Medulla oblongata (tissue), 1 donor: ENCODE data around the gene P3H4.

ENCODE experiments used
- DNase-seq: peaks from one replicate; pipeline ENCODE4 v3.0.0-alpha.2; 2015; ENCODE audit errors: extremely low spot score

P3H4 gene

GRCh38 chr17:41769985-41770384 is 41.8 kb downstream of the P3H4 start:
- no peak for DNase-seq

DNA sequence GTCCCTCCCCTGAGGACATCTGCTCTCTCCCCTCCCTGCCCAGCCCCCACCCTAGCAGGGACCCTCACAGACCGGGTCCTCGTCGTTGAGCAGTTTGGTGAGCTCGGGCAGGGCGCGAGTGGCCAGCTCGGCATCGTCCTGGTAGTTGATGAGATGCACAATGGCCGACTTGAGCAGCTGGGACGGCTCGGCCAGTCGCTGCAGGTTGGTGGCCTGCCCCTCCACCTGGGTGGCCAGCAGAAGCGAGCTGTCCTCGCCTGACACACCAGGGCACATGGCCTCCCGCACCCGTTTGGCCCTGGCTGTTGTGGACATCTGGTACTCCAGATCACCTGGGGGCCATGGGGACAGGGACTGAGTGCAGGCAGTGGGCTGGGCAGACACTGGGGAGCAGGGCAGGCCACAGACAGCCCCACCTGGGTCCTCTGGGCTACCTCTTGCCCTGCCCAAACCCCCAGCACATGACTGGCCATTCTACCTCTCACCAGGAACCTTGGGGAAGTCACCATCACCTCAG is 42.3 kb downstream of the P3H4 start:
- no peak for DNase-seq

DNA sequence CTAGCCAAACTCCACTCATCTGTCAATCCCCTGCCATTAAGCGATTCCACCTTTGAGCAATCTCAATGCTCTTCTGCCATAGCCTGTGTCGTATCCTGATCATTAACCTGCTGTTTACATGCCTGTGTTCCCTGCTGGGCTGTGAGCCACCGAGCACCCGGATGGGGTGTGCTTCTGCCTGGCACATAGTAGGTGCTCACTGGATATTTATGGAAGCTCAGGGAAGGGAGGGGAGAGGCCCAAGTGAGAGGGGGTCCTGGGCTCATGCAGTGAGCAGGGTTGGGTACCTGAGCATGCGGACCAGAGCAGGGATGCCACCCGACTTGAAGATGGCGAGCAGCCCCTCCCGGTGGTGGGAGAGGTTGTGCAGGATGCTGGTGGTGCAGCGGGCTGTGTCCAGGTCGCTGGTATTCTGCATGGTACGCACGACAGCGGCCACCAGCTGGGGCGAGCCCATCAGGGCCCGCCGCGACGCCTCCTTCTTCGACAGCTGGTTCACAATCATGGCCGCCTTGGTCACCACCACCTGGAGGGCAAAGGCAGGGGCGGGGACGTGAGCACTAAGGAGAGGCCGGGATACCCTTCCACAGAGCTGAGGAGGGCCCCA is 43.0 kb downstream of the P3H4 start:
- no peak for DNase-seq

GRCh38 chr17:41767324-41768042 is 44.3 kb downstream of the P3H4 start:
- DNase-seq, result no peak

GRCh38 chr17:41766135-41766534 is 45.6 kb downstream of the P3H4 start:
- DNase-seq, result no peak

DNA sequence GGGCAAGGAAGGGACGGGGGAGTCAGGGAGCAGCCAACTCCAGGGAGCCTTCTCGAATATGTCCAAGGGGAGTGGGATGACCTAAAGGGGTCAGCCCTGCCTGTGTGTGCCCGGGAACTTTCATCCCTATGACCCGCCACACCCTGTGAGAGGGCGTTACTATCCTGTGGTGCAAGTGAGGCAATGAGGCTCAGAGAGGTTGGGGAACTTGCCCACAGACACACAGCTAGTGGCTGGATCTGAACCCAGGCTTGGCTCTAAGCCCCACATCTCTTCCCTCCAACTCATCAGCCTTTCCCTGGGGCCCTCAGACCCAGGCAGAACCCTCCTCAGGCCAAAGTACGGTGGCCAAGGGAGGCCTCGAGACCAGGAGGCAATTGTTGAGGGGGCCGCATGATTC is 48.4 kb downstream of the P3H4 start:
- no peak for DNase-seq

- no peak for DNase-seq
Measured at GRCh38 chr17:41762841-41763240, 48.9 kb downstream of the P3H4 start.

DNA sequence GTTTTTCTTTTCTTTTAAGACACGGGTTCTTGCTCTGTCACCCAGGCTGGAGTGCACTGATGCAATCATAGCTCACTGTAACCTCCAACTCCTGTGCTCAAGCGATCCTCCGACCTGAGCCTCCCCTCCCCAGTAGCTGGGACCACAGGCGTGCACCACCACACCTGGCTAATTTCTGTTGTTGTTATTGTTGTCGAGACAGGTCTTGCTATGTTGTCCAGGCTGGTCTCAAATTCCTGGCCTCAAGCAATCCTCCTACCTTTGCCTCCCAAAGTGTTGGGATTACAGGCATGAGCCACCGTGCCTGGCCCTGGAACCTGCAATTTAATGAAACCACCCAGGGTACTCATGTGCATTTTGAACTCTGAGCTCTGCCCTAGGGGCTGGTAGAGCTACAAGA is 49.4 kb downstream of the P3H4 start:
- no peak for DNase-seq

DNA sequence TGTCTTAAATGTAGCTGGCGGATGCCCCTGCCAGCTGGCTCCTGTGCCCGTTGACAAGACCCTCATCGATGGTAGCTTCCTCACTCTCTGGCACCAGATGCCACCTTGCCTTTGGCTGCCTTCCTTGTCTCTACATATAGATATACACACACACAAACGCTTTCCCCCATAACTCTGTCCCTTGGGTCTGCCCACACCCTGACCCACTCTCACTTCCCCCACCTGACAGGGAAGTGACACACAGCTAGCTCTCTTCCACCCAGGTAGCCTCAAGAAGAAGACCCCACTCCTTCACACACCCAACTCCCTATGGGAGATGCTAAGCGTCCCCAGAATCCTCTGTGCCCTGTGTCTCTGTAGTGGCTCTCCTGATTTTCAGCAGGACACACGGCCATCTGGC is 50.9 kb downstream of the P3H4 start:
- DNase-seq, result no peak

GRCh38 chr17:41758601-41759000 is 53.1 kb downstream of the P3H4 start:
- no peak for DNase-seq

- no peak for DNase-seq
Measured at GRCh38 chr17:41754066-41754465, 57.7 kb downstream of the P3H4 start.
